Neural crest cell (in vitro differentiated cells): Measurements from ENCODE around the gene C1orf216. TPM values are rescaled to one million over a fixed set of nuclear protein-coding genes. Genes with fewer than 3 reads are reported as not detected.

Source experiments
- DNase-seq: peaks from one replicate; pipeline ENCODE4 v3.0.0; 2021; ENCODE audit warnings: low read depth, mixed read lengths, low spot score
- H3K27ac Mint-ChIP-seq: one replicate; pipeline ENCODE4 v1.8.0; 2021; ENCODE audit warnings: mild to moderate bottlenecking, mixed read lengths; ENCODE audit not compliant: unreplicated experiment
- H3K27me3 Mint-ChIP-seq: 2 replicates; pipeline ENCODE4 v1.8.0; 2021; ENCODE audit warnings: low read depth, mild to moderate bottlenecking, mixed read lengths
- H3K36me3 Mint-ChIP-seq: 2 replicates; pipeline ENCODE4 v1.8.0; 2021; ENCODE audit warnings: low read depth, mild to moderate bottlenecking, mixed read lengths
- H3K4me1 Mint-ChIP-seq: 2 replicates; pipeline ENCODE4 v1.8.0; 2021; ENCODE audit warnings: mixed read lengths
- H3K4me3 Mint-ChIP-seq: one replicate; pipeline ENCODE4 v1.8.0; 2021; ENCODE audit warnings: mild to moderate bottlenecking, mixed read lengths
- H3K9me3 Mint-ChIP-seq: 2 replicates; pipeline ENCODE4 v1.8.0; 2021; ENCODE audit warnings: mixed read lengths
- total RNA-seq: library from RNA; stranded (reverse); gene quantifications from 2 replicates; pipeline ENCODE4 v1.2.1, GENCODE V29; 2021
- TF ChIP-seq, protein P1 (sequence below): fragments of 200-600 bp; sonication (generic); conservative IDR thresholded peaks from 2 replicates; pipeline ENCODE4 v1.5.0; 2021; ENCODE audit warnings: antibody characterized with exemption, mild to moderate bottlenecking

C1orf216 gene
- total RNA-seq, 1 donor from 2014 or later = 19.0 TPM

- DNase-seq = no peak
- no peaks in the 10 kb centered on the region for H3K9me3 Mint-ChIP-seq
- H3K4me1 Mint-ChIP-seq = peaks cover 6% of the 10 kb centered on the region
- peaks cover 32% of the 10 kb centered on the region for H3K27me3 Mint-ChIP-seq
- TF ChIP-seq, protein P1, sequence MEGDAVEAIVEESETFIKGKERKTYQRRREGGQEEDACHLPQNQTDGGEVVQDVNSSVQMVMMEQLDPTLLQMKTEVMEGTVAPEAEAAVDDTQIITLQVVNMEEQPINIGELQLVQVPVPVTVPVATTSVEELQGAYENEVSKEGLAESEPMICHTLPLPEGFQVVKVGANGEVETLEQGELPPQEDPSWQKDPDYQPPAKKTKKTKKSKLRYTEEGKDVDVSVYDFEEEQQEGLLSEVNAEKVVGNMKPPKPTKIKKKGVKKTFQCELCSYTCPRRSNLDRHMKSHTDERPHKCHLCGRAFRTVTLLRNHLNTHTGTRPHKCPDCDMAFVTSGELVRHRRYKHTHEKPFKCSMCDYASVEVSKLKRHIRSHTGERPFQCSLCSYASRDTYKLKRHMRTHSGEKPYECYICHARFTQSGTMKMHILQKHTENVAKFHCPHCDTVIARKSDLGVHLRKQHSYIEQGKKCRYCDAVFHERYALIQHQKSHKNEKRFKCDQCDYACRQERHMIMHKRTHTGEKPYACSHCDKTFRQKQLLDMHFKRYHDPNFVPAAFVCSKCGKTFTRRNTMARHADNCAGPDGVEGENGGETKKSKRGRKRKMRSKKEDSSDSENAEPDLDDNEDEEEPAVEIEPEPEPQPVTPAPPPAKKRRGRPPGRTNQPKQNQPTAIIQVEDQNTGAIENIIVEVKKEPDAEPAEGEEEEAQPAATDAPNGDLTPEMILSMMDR = no peak
- no peaks in the 10 kb centered on the region for H3K36me3 Mint-ChIP-seq
- no peak overlapping the region for H3K4me3 Mint-ChIP-seq
- no peak overlapping the region for H3K27ac Mint-ChIP-seq
Observed at GRCh38 chr1:35666216-35666615, 52.5 kb downstream of the C1orf216 start.

Other genes starting within 250 kb of the C1orf216 start
- 54.2 and 55.9 TPM in 2 replicates for gene KIAA0319L, start 161.5 kb downstream of the C1orf216 start, total RNA-seq
- gene NCDN, start 161.1 kb downstream of the C1orf216 start, total RNA-seq = 32.6 and 33.7 TPM in 2 replicates
- 0.43 and 0.61 TPM in 2 replicates for gene TFAP2E, start 145.6 kb downstream of the C1orf216 start, total RNA-seq
- gene PSMB2, start 77.4 kb downstream of the C1orf216 start, total RNA-seq = 104 and 105 TPM in 2 replicates
- 69.4 and 73.8 TPM in 2 replicates for gene CLSPN, start 51.1 kb upstream of the C1orf216 start, total RNA-seq
- 13.8 and 17.1 TPM in 2 replicates for gene AGO4, start 89.1 kb upstream of the C1orf216 start, total RNA-seq
- 61.5 and 65.3 TPM in 2 replicates for gene AGO1, start 164.3 kb upstream of the C1orf216 start, total RNA-seq
- gene AGO3, start 212.2 kb upstream of the C1orf216 start, total RNA-seq = 27.9 and 29.2 TPM in 2 replicates